HG03175 (cell line): ENCODE data around the gene ARHGAP12.

ENCODE experiments used
- ATAC-seq: cut with Tn5 transposase; IDR thresholded peaks from one replicate; pipeline ENCODE4 v1.9.1; 2021; ENCODE audit warnings: mild to moderate bottlenecking, moderate library complexity; ENCODE audit not compliant: unreplicated experiment

The ARHGAP12 gene

GRCh38 chr10:31948021-31948420 is 19.4 kb upstream of the ARHGAP12 start:
- ATAC-seq = no peak

GRCh38 chr10:31947144-31947926 is 18.7 kb upstream of the ARHGAP12 start:
- ATAC-seq = no peak

- ATAC-seq = no peak
These were observed 16.8 kb upstream of the ARHGAP12 start for GRCh38 chr10:31945392-31945791.

GRCh38 chr10:31944071-31944433 is 15.4 kb upstream of the ARHGAP12 start:
- ATAC-seq = no peak

- no peak for ATAC-seq
These were observed 14.3 kb upstream of the ARHGAP12 start for GRCh38 chr10:31942892-31943291.

- no peak for ATAC-seq
These were observed 13.8 kb upstream of the ARHGAP12 start for GRCh38 chr10:31942435-31942834.

GRCh38 chr10:31940839-31941653 is 12.4 kb upstream of the ARHGAP12 start:
- ATAC-seq = no peak

GRCh38 chr10:31939797-31940708 is 11.4 kb upstream of the ARHGAP12 start:
- ATAC-seq = no peak

GRCh38 chr10:31937371-31937770 is 8.7 kb upstream of the ARHGAP12 start:
- no peak for ATAC-seq

GRCh38 chr10:31936933-31937332 is 8.3 kb upstream of the ARHGAP12 start:
- no peak for ATAC-seq

- ATAC-seq = no peak
These were observed 7.5 kb upstream of the ARHGAP12 start for GRCh38 chr10:31936086-31936485.

- no peak for ATAC-seq
These were observed 7.0 kb upstream of the ARHGAP12 start for GRCh38 chr10:31935678-31936077.

- ATAC-seq = no peak
These were observed 4.2 kb upstream of the ARHGAP12 start for GRCh38 chr10:31932838-31933237.

GRCh38 chr10:31930856-31931255 is 2.2 kb upstream of the ARHGAP12 start:
- no peak for ATAC-seq

GRCh38 chr10:31930023-31930751 is 1.6 kb upstream of the ARHGAP12 start:
- ATAC-seq = peak; percentile 32

GRCh38 chr10:31929261-31930022 is 811 bp upstream of the ARHGAP12 start:
- peak; percentile 17 for ATAC-seq

GRCh38 chr10:31927884-31928548 is 615 bp downstream of the ARHGAP12 start:
- peak; percentile 40 for ATAC-seq

GRCh38 chr10:31927565-31927883 is 1.1 kb downstream of the ARHGAP12 start:
- ATAC-seq = peak; percentile 3
